Measurements from ENCODE around the gene FBN3.

Gene FBN3

DNA sequence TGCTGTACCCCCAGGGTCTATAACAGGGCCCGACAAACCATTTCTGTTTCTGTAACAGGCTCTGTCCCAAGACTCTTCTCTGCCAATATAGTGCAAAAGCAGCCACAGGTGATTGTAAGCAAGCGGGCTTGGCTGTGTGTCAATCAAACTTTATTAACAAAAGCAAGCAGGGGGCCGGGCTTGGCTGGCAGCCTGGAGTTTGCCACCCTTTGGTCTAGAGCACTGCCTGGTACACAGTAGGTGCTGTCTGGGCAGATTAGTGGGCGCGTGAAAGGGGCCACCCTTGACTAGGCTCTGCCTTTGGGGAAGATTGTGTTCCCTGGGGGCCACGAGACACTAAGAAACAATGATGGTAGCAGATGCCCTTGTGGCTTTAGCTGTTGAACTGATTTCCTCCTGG is 69.4 kb downstream of the FBN3 start:
- DNase-seq (ENCODE audit: low read depth) = no peak
- no peak overlapping the region for H3K4me3 ChIP-seq (ENCODE audit: control insufficient read depth, low read depth, low read length)
- no peak for TF ChIP-seq CTCF (conservative IDR thresholded peaks at IDR 0.05; ENCODE audit: control insufficient read depth, insufficient read depth, low read depth, low read length)

- TF ChIP-seq CTCF (conservative IDR thresholded peaks at IDR 0.05; ENCODE audit: control insufficient read depth, insufficient read depth, low read depth, low read length) = no peak
- H3K4me3 ChIP-seq (ENCODE audit: control insufficient read depth, low read depth, low read length) = no peak overlapping the region
- no peak for DNase-seq (ENCODE audit: low read depth)
These were observed 74.0 kb downstream of the FBN3 start for GRCh38 chr19:8075158-8076074.

- TF ChIP-seq CTCF (conservative IDR thresholded peaks at IDR 0.05; ENCODE audit: control insufficient read depth, insufficient read depth, low read depth, low read length) = no peak
These were observed 74.9 kb downstream of the FBN3 start for GRCh38 chr19:8074501-8074900.

GRCh38 chr19:8071912-8072311 is 77.5 kb downstream of the FBN3 start:
- H3K4me3 ChIP-seq (ENCODE audit: control insufficient read depth, low read depth, low read length) = no peak overlapping the region
- no peak for TF ChIP-seq CTCF (conservative IDR thresholded peaks at IDR 0.05; ENCODE audit: control insufficient read depth, insufficient read depth, low read depth, low read length)

More at GRCh38 chr19:8074501-8074900, 74.9 kb downstream of the FBN3 start:
- H3K4me3 ChIP-seq (ENCODE audit: control insufficient read depth, low read depth, low read length) = no peak overlapping the region
- no peak for DNase-seq (ENCODE audit: low read depth)

DNA sequence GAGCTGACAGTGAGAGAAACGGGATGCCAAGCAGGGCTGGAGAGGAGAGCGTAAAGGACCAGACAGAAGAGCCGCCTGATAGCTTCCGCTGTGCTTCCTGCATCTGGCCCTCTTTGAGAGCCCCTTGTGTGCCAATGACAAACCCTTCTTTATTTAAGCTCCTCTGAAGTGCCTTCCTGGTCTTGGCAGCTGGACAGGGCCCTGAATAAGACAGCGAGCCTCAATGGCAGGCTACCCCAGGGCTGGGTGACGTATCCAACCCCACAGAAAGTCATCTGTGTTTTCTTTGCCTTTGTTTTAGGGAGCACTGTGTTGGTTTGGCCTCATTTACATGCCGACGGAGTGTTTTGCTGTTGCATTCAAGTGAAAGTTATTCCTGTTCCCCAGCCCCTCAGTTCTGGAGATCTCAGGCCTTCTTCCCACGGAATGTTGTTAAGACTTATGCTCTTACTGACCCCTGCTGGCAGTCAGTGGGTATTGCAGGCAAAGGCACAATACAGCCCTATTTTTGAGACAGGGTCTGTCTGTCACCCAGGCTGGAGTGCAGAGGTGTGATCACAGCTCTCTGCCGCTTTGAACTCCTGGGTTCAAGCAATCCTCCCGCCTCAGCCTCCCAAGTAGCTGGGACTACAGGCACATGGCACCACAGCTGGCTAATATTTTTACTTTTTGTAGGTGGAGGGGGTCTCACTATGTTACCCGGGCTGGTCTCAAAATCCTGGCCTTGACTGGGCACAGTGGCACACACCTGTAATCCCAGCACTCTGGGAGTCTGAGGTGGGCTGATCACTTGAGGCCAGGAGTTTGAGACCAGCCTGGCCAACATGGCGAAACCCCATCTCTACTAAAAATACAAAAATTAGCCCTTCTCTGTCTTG is 80.1 kb downstream of the FBN3 start:
- peak; percentile 68 for TF ChIP-seq CTCF (conservative IDR thresholded peaks at IDR 0.05; ENCODE audit: control insufficient read depth, insufficient read depth, low read depth, low read length)

More at GRCh38 chr19:8071912-8072311, 77.5 kb downstream of the FBN3 start:
- DNase-seq (ENCODE audit: low read depth) = no peak

GRCh38 chr19:8065875-8066261 is 83.5 kb downstream of the FBN3 start:
- no peak for TF ChIP-seq CTCF (conservative IDR thresholded peaks at IDR 0.05; ENCODE audit: control insufficient read depth, insufficient read depth, low read depth, low read length)
- no peak overlapping the region for H3K4me3 ChIP-seq (ENCODE audit: control insufficient read depth, low read depth, low read length)
- DNase-seq (ENCODE audit: low read depth) = no peak

More for the DNA sequence above, 80.1 kb downstream of the FBN3 start:
- DNase-seq (ENCODE audit: low read depth) = peak; percentile 21
- H3K4me3 ChIP-seq (ENCODE audit: control insufficient read depth, low read depth, low read length) = no peak overlapping the region
